ENCODE results near the gene RAB5B. TPM values are rescaled to one million over a fixed set of nuclear protein-coding genes. Genes with fewer than 3 reads are reported as not detected.
"Not testable (repeated sequence)": the region's sequence is repeated elsewhere in the genome, so short reads cannot be mapped to it uniquely, and the experiment has no call there.

The RAB5B gene
- total RNA-seq, 4 donors from 2014 or later: 75.5 to 84.9 (median 81.8) TPM

- Histone ChIP-seq H3K4me1 (peaks cover 8 to 14% of the 10 kb centered on the region in 2 donors), H3K27ac (peak overlapping the region; percentile 61 to 79 (median 66)), H3K36me3 (peaks cover 0 to 8% of the 10 kb centered on the region in 2 donors), H3K9me3 (no peaks in the 10 kb centered on the region), H3K27me3 (no peaks in the 10 kb centered on the region), H3K4me3 (no peak overlapping the region)
- intact Hi-C loops (cut with DNase I; ENCODE audit: low total_unique reads): no loop called here
- TF ChIP-seq, protein P1, sequence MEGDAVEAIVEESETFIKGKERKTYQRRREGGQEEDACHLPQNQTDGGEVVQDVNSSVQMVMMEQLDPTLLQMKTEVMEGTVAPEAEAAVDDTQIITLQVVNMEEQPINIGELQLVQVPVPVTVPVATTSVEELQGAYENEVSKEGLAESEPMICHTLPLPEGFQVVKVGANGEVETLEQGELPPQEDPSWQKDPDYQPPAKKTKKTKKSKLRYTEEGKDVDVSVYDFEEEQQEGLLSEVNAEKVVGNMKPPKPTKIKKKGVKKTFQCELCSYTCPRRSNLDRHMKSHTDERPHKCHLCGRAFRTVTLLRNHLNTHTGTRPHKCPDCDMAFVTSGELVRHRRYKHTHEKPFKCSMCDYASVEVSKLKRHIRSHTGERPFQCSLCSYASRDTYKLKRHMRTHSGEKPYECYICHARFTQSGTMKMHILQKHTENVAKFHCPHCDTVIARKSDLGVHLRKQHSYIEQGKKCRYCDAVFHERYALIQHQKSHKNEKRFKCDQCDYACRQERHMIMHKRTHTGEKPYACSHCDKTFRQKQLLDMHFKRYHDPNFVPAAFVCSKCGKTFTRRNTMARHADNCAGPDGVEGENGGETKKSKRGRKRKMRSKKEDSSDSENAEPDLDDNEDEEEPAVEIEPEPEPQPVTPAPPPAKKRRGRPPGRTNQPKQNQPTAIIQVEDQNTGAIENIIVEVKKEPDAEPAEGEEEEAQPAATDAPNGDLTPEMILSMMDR (IDR thresholded peaks at IDR 0.05 in 4 of 5, conservative IDR thresholded peaks at IDR 0.05 in 1 of 5): no peak
- no peak for TF ChIP-seq POLR2A (IDR thresholded peaks at IDR 0.05)
- ATAC-seq: no peak
- in situ Hi-C loops (cut with MboI; ENCODE audit: low sequenced_read_pairs in 4 of 4): no loop called here
- DNase-seq: no peak
Observed at GRCh38 chr12:56001487-56002100, 27.7 kb downstream of the RAB5B start.

DNA sequence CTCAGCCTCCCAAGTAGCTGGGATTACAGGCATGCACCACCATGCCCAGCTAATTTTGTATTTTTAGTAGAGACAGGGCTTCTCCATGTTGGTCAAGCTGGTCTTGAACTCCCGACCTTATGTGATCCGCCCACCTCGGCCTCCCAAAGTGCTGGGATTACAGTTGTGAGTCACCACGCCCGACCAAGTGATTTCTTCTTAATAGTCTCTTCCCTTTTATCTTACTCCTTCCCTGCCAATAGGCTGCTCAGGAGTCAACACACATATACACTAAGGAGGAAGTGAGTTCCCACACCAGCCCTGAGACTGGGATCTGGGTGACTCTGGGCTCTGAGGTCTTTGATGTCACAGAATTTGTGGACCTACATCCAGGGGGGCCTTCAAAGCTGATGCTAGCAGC, 29.5 kb downstream of the RAB5B start:
- H3K36me3 ChIP-seq: not testable (repeated sequence)

DNA sequence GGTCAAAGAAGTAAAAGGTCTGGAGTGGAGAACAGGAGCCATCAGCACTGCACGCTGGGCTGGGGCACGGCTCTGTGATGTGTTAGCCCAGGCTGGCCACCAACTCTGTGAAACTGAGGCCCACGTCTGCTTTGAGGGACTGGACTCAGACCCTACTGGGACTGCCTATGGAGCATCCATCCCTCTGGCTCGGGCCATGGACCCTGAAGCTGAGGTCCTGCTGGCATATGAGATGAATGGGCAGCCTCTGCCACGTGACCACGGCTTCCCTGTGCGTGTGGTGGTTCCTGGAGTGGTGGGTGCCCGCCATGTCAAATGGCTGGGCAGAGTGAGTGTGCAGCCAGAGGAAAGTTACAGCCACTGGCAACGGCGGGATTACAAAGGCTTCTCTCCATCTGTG, 30.3 kb downstream of the RAB5B start:
- DNase-seq: no peak
- no peak for ATAC-seq
- Histone ChIP-seq H3K27me3 (no peaks in the 10 kb centered on the region), H3K4me3 (no peak overlapping the region), H3K4me1 (peaks cover 7 to 10% of the 10 kb centered on the region in 2 donors), H3K27ac (no peak overlapping the region), H3K9me3 (no peaks in the 10 kb centered on the region), H3K36me3 (peaks cover 0 to 8% of the 10 kb centered on the region in 2 donors)
- intact Hi-C loops (cut with DNase I; ENCODE audit: low total_unique reads) (no loop called here), in situ Hi-C loops (cut with MboI; ENCODE audit: low sequenced_read_pairs in 4 of 4) (no loop called here)
- TF ChIP-seq, protein P1 (IDR thresholded peaks at IDR 0.05 in 4 of 5, conservative IDR thresholded peaks at IDR 0.05 in 1 of 5): no peak
- TF ChIP-seq POLR2A (IDR thresholded peaks at IDR 0.05): no peak

More for the DNA sequence above, 29.5 kb downstream of the RAB5B start:
- H3K27ac ChIP-seq; in situ Hi-C loops (cut with MboI; ENCODE audit: low sequenced_read_pairs in 4 of 4); ATAC-seq; H3K4me3 ChIP-seq; H3K9me3 ChIP-seq; H3K27me3 ChIP-seq; intact Hi-C loops (cut with DNase I; ENCODE audit: low total_unique reads); DNase-seq: not testable (repeated sequence)
- peaks cover 6 to 12% of the 10 kb centered on the region in 2 donors for H3K4me1 ChIP-seq

- intact Hi-C loops (cut with DNase I; ENCODE audit: low total_unique reads): loop anchor here (1.0 kb wide), 1 partner anchor 11 kb away; the partner anchor contains the start of gene SUOX
- peak; percentile 66 to 71 for ATAC-seq
- DNase-seq: peak in 1 of 2 donors; percentile 35
- Histone ChIP-seq H3K4me1 (peaks cover 7 to 10% of the 10 kb centered on the region in 2 donors), H3K36me3 (no peaks in the 10 kb centered on the region), H3K27me3 (no peaks in the 10 kb centered on the region), H3K9me3 (no peaks in the 10 kb centered on the region), H3K4me3 (peak overlapping the region; percentile 89 to 99 (median 95)), H3K27ac (peak overlapping the region; percentile 86 to 98 (median 96))
- TF ChIP-seq, protein P1 (IDR thresholded peaks at IDR 0.05 in 4 of 5, conservative IDR thresholded peaks at IDR 0.05 in 1 of 5): no peak
- no peak for TF ChIP-seq POLR2A (IDR thresholded peaks at IDR 0.05)
- in situ Hi-C loops (cut with MboI; ENCODE audit: low sequenced_read_pairs in 4 of 4): no loop called here
Observed at GRCh38 chr12:56007564-56008559, 34.0 kb downstream of the RAB5B start.

DNA sequence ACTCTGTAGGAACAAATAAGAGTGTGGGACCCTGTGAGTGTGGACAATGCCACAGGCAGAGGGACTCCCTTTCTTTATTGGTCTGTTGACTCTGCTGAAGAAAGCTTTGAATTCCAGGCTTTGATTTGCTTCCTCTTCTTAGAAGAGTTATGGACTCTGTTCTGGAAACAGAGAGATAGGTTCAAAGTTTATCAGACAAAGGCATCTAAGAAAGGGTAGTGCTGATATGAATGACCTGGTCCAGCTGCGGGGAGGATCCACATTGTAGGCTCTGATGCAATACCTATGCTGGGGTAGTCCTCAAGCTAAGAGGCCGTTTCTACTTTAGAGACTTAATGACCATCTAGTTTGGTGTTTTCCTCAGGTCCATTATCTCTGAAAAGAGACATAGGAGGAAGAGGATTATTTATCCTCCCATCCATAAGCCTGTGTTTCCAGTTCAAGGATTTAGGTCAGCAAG, 36.3 kb downstream of the RAB5B start:
- Histone ChIP-seq H3K4me1 (peaks cover 7 to 10% of the 10 kb centered on the region in 2 donors), H3K27me3 (no peaks in the 10 kb centered on the region), H3K4me3 (no peak overlapping the region), H3K36me3 (no peaks in the 10 kb centered on the region), H3K9me3 (no peaks in the 10 kb centered on the region), H3K27ac (no peak overlapping the region)
- DNase-seq (no peak), ATAC-seq (no peak)
- in situ Hi-C loops (cut with MboI; ENCODE audit: low sequenced_read_pairs in 4 of 4): no loop called here
- intact Hi-C loops (cut with DNase I; ENCODE audit: low total_unique reads): no loop called here
- no peak for TF ChIP-seq POLR2A (IDR thresholded peaks at IDR 0.05)
- TF ChIP-seq, protein P1 (IDR thresholded peaks at IDR 0.05 in 4 of 5, conservative IDR thresholded peaks at IDR 0.05 in 1 of 5): no peak
